HepG2 (cell line): ENCODE results near the gene SPON2. TPM values are rescaled to one million over a fixed set of nuclear protein-coding genes. Genes with fewer than 3 reads are reported as not detected.
"Not testable (repeated sequence)": the region's sequence is repeated elsewhere in the genome, so short reads cannot be mapped to it uniquely, and the experiment has no call there.

Experiments used
- ATAC-seq: fragments of 200-7000 bp; cut with Tn5 transposase; 3 replicates; pipeline ENCODE4 v1.9.1; 2020; ENCODE audit warnings: mild to moderate bottlenecking, moderate library complexity
- BruUV-seq: library from RNA; stranded (reverse); fragments of 400-500 nt; replicated peaks from 2 replicates; lab custom pipeline; 2021; lab: Mats Ljungman, UMichigan
- CTCF ChIA-PET: fragments of 300-600 bp; formaldehyde crosslinking; extraction: SDS; loops from one replicate; lab custom pipeline; 2021; ENCODE audit warnings: low total read pairs, inconsistent platforms, low intra/inter-chr PET ratio; lab: Yijun Ruan, JAX
- POLR2A ChIA-PET: fragments of 350-600 bp; sonication (Branson Sonifier 250); formaldehyde crosslinking; loops from one replicate; lab custom pipeline; 2020; ENCODE audit warnings: antibody characterized with exemption, inconsistent platforms; lab: Yijun Ruan, JAX
- DNase-seq: peaks from one replicate; pipeline ENCODE4 v3.0.0-alpha.2; 2015; ENCODE audit warnings: low spot score
- FAIRE-seq: peaks from 3 replicates; lab custom pipeline; 2011; peaks lifted over from hg19 to GRCh38; lab: Jason Lieb, UNC
- H2AFZ ChIP-seq: one replicate; pipeline ENCODE4 v1.6.1; 2011; ENCODE audit warnings: low read length, inconsistent platforms
- H3K27ac ChIP-seq: fragments of 300-600 bp; 3 replicates; pipeline ENCODE4 v1.8.0; 2011; ENCODE audit warnings: mixed run types, mild to moderate bottlenecking, mixed read lengths, low read length, inconsistent platforms; ENCODE audit not compliant: insufficient read depth; ENCODE audit errors: extremely low read length
- H3K27me3 ChIP-seq, 2 experiments: fragments of 200-600 bp in 1 of 2; 2 replicates in 1 of 2; 3 replicates in 1 of 2; pipeline versions ENCODE4 v1.6.0 to v1.8.0; 2011; ENCODE audit warnings: low read length in 2 of 2, mild to moderate bottlenecking in 2 of 2, moderate library complexity in 2 of 2, inconsistent platforms in 1 of 2; ENCODE audit not compliant: insufficient read depth in 2 of 2, control insufficient read depth in 1 of 2
- H3K36me3 ChIP-seq, 2 experiments: fragments of 200-600 bp in 1 of 2; replicated peaks in 1 of 2; 2 replicates in 1 of 2; 3 replicates in 1 of 2; pipeline versions ENCODE4 v1.5.1 to v1.8.0; 2011; ENCODE audit warnings: low read length in 2 of 2, inconsistent platforms in 1 of 2; ENCODE audit not compliant: insufficient read depth in 2 of 2, control insufficient read depth in 1 of 2
- H3K4me1 ChIP-seq: 2 replicates; pipeline ENCODE4 v1.5.1; 2012; ENCODE audit warnings: low read length, inconsistent platforms; ENCODE audit not compliant: insufficient read depth
- H3K4me2 ChIP-seq: 2 replicates; pipeline ENCODE4 v1.6.0; 2011; ENCODE audit warnings: low read depth, low read length, inconsistent platforms
- H3K4me3 ChIP-seq, 3 experiments: fragments of 200-600 bp in 1 of 3; sonication (generic), shearing (Covaris generic) in 1 of 3; replicated peaks in 1 of 3; 2 replicates each; pipeline ENCODE4 v1.5.1; 2011 to 2016; ENCODE audit warnings: low read length in 3 of 3, inconsistent platforms in 2 of 3, low read depth in 2 of 3, mild to moderate bottlenecking in 2 of 3, control low read depth in 1 of 3, mixed read lengths in 1 of 3; ENCODE audit not compliant: insufficient read depth in 1 of 3
- H3K79me2 ChIP-seq: one replicate; pipeline ENCODE4 v1.6.1; 2011; ENCODE audit warnings: low read length, inconsistent platforms; ENCODE audit not compliant: insufficient read depth
- H3K9ac ChIP-seq: 2 replicates; pipeline ENCODE4 v1.6.0; 2011; ENCODE audit warnings: mild to moderate bottlenecking, low read depth, low read length, inconsistent platforms; ENCODE audit not compliant: insufficient read depth
- H3K9me3 ChIP-seq: 2 replicates; pipeline ENCODE4 v1.5.1; 2012; ENCODE audit warnings: mild to moderate bottlenecking, low read length
- H4K20me1 ChIP-seq: 2 replicates; pipeline ENCODE4 v1.6.0; 2011; ENCODE audit warnings: inconsistent platforms, mild to moderate bottlenecking, low read length, moderate library complexity; ENCODE audit not compliant: insufficient read depth
- GLMP ChIP-seq: sonication (generic); formaldehyde crosslinking; IDR thresholded peaks from 2 replicates; pipeline ENCODE4 v1.9.0; 2021; ENCODE audit warnings: missing genetic modification reagents, mild to moderate bottlenecking, borderline replicate concordance
- KAT8 ChIP-seq: IDR thresholded peaks from 2 replicates; pipeline ENCODE4 v1.6.1; 2016; ENCODE audit warnings: missing genetic modification reagents, missing compliant biosample characterization
- WGBS: methylation state at CpG from one replicate; pipeline ENCODE4 v1.1.6; 2017; ENCODE audit warnings: low lambda C conversion rate; 5-methylcytosine and 5-hydroxymethylcytosine counted together
- in situ Hi-C: cut with HindIII; loops from 2 replicates; pipeline ENCODE4 v1.10.0; 2017; ENCODE audit warnings: low pct_unique_long_range_greater_than_20kb; ENCODE audit not compliant: extremely low pct_ligation_motif_present
- intact Hi-C: fragments of 100-400 bp; cut with micrococcal nuclease; formaldehyde crosslinking; loops from one replicate; pipeline ENCODE4 v1.10.0; 2022; ENCODE audit not compliant: unreplicated experiment
- polyA plus RNA-seq, 8 experiments: library from polyadenylated mRNA; depleted of rRNA in 3 of 8; stranded (reverse) in 7 of 8; unstranded in 1 of 8; fragments of >200 nt; fragmentation: Illumina TruSeq in 4 of 8; extraction: Trizol in 4 of 8; gene quantifications; 2 replicates each; pipeline versions ENCODE4 v1.2.1 to v1.2.3, GENCODE V29; 2011 to 2016; ENCODE audit warnings: low read depth in 4 of 8, missing spikeins in 1 of 8, mixed read lengths in 1 of 8; ENCODE audit not compliant: insufficient read depth in 1 of 8
- total RNA-seq, 5 experiments: library from RNA; depleted of rRNA; stranded (reverse); fragments of >200 nt; fragmentation: Illumina TruSeq; extraction: Trizol; gene quantifications; 2 replicates each; pipeline ENCODE4 v1.2.3, GENCODE V29; 2016; ENCODE audit warnings: low read depth in 1 of 5

SPON2 gene
- total and polyA plus RNA-seq, 2 of the 13 experiments (the other 11 are each of a cell fraction or from before 2014, with no cell fraction given): 17.4 to 55.2 TPM

GRCh38 chr4:1126506-1126905 lies 45.9 kb downstream of the SPON2 start:
- in situ Hi-C loops: no loop called here
- ATAC-seq (no peak), DNase-seq (no peak), FAIRE-seq (no peak)
- Histone ChIP-seq H3K4me3 (no peak overlapping the region), H3K4me1 (no peaks in the 10 kb centered on the region), H2AFZ (no peak overlapping the region), H4K20me1 (no peaks in the 10 kb centered on the region), H3K9ac (no peak overlapping the region), H3K36me3 (no peaks in the 10 kb centered on the region), H3K4me2 (no peak overlapping the region), H3K79me2 (no peaks in the 10 kb centered on the region), H3K27me3 (peaks cover 1 to 3% of the 10 kb centered on the region in 2 experiments; a peak in 2 of 5 replicates)
- BruUV-seq: no TSS peak
- ChIA-PET POLR2A (no interaction called here), CTCF (no interaction called here)
- 0% methylated on average over 1 of the region's 1 CpG for WGBS
- intact Hi-C loops: no loop called here
- TF ChIP-seq GLMP (no peak), KAT8 (CRISPR knock-in tag) (no peak)
- TF ChIP-seq, all 625 proteins: peak for 0
- no peak overlapping the region for H3K27ac ChIP-seq
- H3K9me3 ChIP-seq: no peaks in the 10 kb centered on the region

GRCh38 chr4:1125466-1125865 lies 46.9 kb downstream of the SPON2 start:
- H3K27me3 ChIP-seq, intact Hi-C loops, FAIRE-seq, CTCF ChIA-PET, H3K9ac ChIP-seq, DNase-seq, H3K27ac ChIP-seq, H3K4me1 ChIP-seq, H3K4me2 ChIP-seq, ATAC-seq, H3K9me3 ChIP-seq, POLR2A ChIA-PET, H3K4me3 ChIP-seq, in situ Hi-C loops, H3K79me2 ChIP-seq, H4K20me1 ChIP-seq, BruUV-seq, H2AFZ ChIP-seq, H3K36me3 ChIP-seq: not testable (repeated sequence)
- WGBS: 0% methylated on average over 4 of the region's 4 CpGs
